ENCODE measurements around the gene HK3. TPM values are rescaled to one million over a fixed set of nuclear protein-coding genes. Genes with fewer than 3 reads are reported as not detected.

Gene HK3
- total RNA-seq, 1 donor from 2014 or later: 0.77 TPM

DNA sequence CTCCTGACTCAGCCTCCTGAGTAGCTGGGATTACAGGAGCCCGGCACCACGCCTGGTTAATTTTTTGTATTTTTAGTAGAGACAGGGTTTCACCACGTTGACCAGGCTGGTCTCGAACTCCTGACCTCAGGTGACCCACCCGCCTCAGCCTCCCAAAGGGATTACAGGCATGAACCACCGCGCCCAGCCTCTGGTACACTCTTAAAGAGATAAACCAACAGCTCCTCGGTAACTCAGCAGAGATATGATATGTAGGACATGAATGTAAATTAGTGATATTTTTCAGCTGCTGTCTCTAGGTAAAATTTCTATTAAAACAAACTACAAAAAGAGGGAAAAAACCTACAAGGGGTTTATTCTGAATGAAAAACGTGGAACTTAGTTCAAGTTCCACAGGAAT is 42.8 kb upstream of the HK3 start:
- H3K9me3 Mint-ChIP-seq: no peaks in the 10 kb centered on the region
- no peaks in the 10 kb centered on the region for H3K27me3 Mint-ChIP-seq
- no peak for DNase-seq (ENCODE audit: extremely low spot score, unreplicated experiment)
- H3K4me3 Mint-ChIP-seq: no peak overlapping the region
- no peaks in the 10 kb centered on the region for H3K4me1 Mint-ChIP-seq (ENCODE audit: unreplicated experiment)
- TF ChIP-seq, protein P1, sequence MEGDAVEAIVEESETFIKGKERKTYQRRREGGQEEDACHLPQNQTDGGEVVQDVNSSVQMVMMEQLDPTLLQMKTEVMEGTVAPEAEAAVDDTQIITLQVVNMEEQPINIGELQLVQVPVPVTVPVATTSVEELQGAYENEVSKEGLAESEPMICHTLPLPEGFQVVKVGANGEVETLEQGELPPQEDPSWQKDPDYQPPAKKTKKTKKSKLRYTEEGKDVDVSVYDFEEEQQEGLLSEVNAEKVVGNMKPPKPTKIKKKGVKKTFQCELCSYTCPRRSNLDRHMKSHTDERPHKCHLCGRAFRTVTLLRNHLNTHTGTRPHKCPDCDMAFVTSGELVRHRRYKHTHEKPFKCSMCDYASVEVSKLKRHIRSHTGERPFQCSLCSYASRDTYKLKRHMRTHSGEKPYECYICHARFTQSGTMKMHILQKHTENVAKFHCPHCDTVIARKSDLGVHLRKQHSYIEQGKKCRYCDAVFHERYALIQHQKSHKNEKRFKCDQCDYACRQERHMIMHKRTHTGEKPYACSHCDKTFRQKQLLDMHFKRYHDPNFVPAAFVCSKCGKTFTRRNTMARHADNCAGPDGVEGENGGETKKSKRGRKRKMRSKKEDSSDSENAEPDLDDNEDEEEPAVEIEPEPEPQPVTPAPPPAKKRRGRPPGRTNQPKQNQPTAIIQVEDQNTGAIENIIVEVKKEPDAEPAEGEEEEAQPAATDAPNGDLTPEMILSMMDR (conservative IDR thresholded peaks at IDR 0.05): no peak
- H3K36me3 Mint-ChIP-seq: peaks cover 20% of the 10 kb centered on the region
- no peak overlapping the region for H3K27ac Mint-ChIP-seq

DNA sequence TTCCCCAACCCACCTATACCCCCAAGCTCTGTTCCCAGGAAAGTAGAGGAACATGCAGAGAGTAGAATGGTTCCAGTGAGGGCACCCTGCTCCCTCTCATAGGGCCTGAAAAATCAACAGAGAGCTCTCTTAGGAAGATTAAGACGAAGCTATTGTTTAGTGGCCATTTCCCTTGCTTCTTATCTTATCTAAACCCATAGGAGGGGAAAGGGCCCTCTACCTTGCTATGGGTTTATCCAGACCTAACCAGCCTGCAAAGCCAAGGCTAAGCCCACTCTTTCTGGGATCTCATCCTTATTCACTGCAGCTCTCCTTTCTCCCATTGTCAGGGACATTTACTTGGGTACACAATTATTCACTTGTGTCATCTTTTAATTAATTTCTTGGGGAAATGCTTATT is 39.3 kb upstream of the HK3 start:
- H3K27ac Mint-ChIP-seq: no peak overlapping the region
- H3K36me3 Mint-ChIP-seq: peaks cover 14% of the 10 kb centered on the region
- no peaks in the 10 kb centered on the region for H3K4me1 Mint-ChIP-seq (ENCODE audit: unreplicated experiment)
- DNase-seq (ENCODE audit: extremely low spot score, unreplicated experiment): no peak
- no peak overlapping the region for H3K4me3 Mint-ChIP-seq
- TF ChIP-seq, protein P1 (conservative IDR thresholded peaks at IDR 0.05): no peak
- H3K9me3 Mint-ChIP-seq: no peaks in the 10 kb centered on the region
- H3K27me3 Mint-ChIP-seq: no peaks in the 10 kb centered on the region

DNA sequence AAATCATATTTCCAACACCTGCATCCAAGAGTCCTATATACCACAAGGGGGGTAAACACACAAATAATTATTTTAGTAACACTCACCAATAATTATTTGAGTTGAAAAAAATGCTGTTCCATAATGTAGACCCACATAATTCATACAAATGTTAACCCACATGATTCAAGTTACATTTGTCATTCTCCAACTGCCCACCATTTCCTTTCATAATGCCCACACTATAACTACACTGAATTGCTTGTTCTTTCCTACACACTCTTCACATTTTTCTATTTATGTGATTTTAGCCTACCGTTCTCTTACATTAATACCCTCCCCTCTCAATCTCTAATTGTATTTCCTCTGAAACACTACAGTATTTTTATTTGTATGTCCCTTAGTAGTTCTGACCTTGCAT is 35.9 kb upstream of the HK3 start:
- TF ChIP-seq, protein P1 (conservative IDR thresholded peaks at IDR 0.05): no peak
- Mint-ChIP-seq H3K4me3 (no peak overlapping the region), H3K27ac (no peak overlapping the region), H3K4me1 (ENCODE audit: unreplicated experiment) (no peaks in the 10 kb centered on the region), H3K9me3 (no peaks in the 10 kb centered on the region), H3K36me3 (peaks cover 19% of the 10 kb centered on the region), H3K27me3 (no peaks in the 10 kb centered on the region)
- DNase-seq (ENCODE audit: extremely low spot score, unreplicated experiment): no peak

DNA sequence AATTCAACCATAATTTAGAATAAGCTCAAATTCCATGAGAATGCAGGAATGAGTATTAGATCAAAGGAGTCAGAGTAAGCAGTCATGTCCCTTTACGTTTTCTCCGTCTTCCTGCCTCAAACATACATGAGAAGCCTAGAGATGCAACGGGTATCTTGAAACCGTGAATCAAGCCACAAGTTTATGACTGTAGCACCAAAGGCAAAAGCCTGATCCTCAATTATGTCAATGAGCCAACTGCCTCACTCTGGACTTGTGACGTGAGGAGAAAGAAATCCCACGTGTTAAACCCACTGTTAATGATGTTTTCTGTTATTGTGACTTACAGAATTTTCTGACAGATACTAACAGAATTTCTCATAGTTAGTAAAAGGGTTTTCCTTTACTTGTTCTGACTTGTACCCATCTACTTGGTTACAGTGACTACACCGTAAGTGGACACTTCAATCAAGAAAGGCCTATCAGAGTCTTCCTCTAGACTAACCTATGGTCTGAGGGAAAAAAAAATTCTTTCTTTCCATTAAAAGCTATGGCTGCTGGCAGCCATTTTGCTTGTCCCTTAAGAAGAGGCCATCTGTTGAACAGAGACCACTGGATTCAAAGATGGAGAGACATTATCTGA is 35.3 kb upstream of the HK3 start:
- no peak for DNase-seq (ENCODE audit: extremely low spot score, unreplicated experiment)
- Mint-ChIP-seq H3K27me3 (no peaks in the 10 kb centered on the region), H3K9me3 (no peaks in the 10 kb centered on the region), H3K4me1 (ENCODE audit: unreplicated experiment) (no peaks in the 10 kb centered on the region), H3K36me3 (peaks cover 21% of the 10 kb centered on the region), H3K4me3 (no peak overlapping the region), H3K27ac (no peak overlapping the region)
- TF ChIP-seq, protein P1 (conservative IDR thresholded peaks at IDR 0.05): no peak

DNA sequence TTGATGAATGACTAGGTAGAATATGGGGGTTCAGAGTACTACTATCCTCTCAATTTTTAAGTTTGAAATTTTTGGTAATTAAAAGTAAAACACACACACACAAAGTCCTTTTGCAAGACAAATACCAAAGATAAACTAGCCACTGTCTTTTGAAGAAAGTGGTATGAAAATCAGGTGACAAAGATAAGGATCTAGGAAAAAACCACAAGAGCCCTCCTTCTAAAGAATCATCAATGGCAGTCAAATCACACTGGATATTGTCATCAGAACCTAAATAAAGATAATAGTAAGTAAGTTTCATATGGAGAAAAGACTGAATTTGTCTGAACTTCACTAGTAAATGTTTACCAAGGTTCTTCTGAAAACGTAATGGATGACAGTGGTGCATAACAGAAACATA is 30.5 kb upstream of the HK3 start:
- H3K4me3 Mint-ChIP-seq: no peak overlapping the region
- H3K9me3 Mint-ChIP-seq: no peaks in the 10 kb centered on the region
- no peaks in the 10 kb centered on the region for H3K4me1 Mint-ChIP-seq (ENCODE audit: unreplicated experiment)
- DNase-seq (ENCODE audit: extremely low spot score, unreplicated experiment): no peak
- TF ChIP-seq, protein P1 (conservative IDR thresholded peaks at IDR 0.05): no peak
- H3K27ac Mint-ChIP-seq: no peak overlapping the region
- H3K27me3 Mint-ChIP-seq: no peaks in the 10 kb centered on the region
- peaks cover 22% of the 10 kb centered on the region for H3K36me3 Mint-ChIP-seq

DNA sequence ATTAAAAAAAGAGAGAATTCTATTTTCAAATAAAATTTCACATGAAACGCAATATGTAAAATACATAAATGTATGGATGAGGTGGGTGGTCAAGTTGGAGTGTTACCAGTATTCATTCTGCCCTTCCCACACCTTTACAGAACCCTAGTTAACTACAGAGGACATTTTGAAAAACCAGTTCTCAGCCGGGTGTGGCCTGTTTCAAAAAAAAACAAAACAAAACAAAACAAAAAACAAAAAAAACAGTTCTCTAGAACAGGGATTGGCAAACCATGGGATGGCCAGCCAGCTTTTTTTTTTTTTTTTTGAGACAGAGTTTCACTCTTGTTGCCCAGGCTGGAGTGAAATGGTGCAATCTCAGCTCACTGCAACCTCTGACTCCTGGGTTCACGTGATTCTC is 28.4 kb upstream of the HK3 start:
- H3K4me3 Mint-ChIP-seq: no peak overlapping the region
- DNase-seq (ENCODE audit: extremely low spot score, unreplicated experiment): no peak
- no peaks in the 10 kb centered on the region for H3K9me3 Mint-ChIP-seq
- peaks cover 22% of the 10 kb centered on the region for H3K36me3 Mint-ChIP-seq
- no peaks in the 10 kb centered on the region for H3K4me1 Mint-ChIP-seq (ENCODE audit: unreplicated experiment)
- H3K27ac Mint-ChIP-seq: no peak overlapping the region
- H3K27me3 Mint-ChIP-seq: no peaks in the 10 kb centered on the region
- TF ChIP-seq, protein P1 (conservative IDR thresholded peaks at IDR 0.05): no peak
